ENCODE data around the gene THBS4.

The THBS4 gene

GRCh38 chr5:80055491-80056170 is 20.5 kb downstream of the THBS4 start:
- H3K79me2 ChIP-seq (ENCODE audit: low read length) = no peaks in the 10 kb centered on the region
- TF ChIP-seq EZH2phosphoT487 (IDR thresholded peaks at IDR 0.05; ENCODE audit: low read depth) (no peak), CTCF (IDR thresholded peaks at IDR 0.05; ENCODE audit: low read depth, low read length) (no peak)
- H2AFZ ChIP-seq (ENCODE audit: low read depth, low read length) = no peak overlapping the region

GRCh38 chr5:80057099-80057498 is 22.0 kb downstream of the THBS4 start:
- TF ChIP-seq EZH2phosphoT487 (IDR thresholded peaks at IDR 0.05; ENCODE audit: low read depth) (no peak), CTCF (IDR thresholded peaks at IDR 0.05; ENCODE audit: low read depth, low read length) (no peak)
- H3K9ac ChIP-seq (ENCODE audit: low read length) = no peak overlapping the region

More at GRCh38 chr5:80055491-80056170, 20.5 kb downstream of the THBS4 start:
- H3K4me3 ChIP-seq (ENCODE audit: low read length) = no peak overlapping the region
- H3K9ac ChIP-seq (ENCODE audit: low read length) = no peak overlapping the region
- H4K20me1 ChIP-seq (ENCODE audit: insufficient read depth, low read length) = no peaks in the 10 kb centered on the region
- no peaks in the 10 kb centered on the region for H3K27me3 ChIP-seq (ENCODE audit: low read depth, low read length)
- no peaks in the 10 kb centered on the region for H3K36me3 ChIP-seq (replicated peaks; ENCODE audit: low read depth, low read length)
- no peaks in the 10 kb centered on the region for H3K9me3 ChIP-seq (ENCODE audit: insufficient read depth, low read length)
- H3K4me1 ChIP-seq (ENCODE audit: low read length) = no peaks in the 10 kb centered on the region
- no peak overlapping the region for H3K4me2 ChIP-seq (ENCODE audit: low read length)
- no peak overlapping the region for H3K27ac ChIP-seq (ENCODE audit: low read length)

GRCh38 chr5:80057921-80058320 is 22.8 kb downstream of the THBS4 start:
- Histone ChIP-seq H3K79me2 (ENCODE audit: low read length) (no peaks in the 10 kb centered on the region), H4K20me1 (ENCODE audit: insufficient read depth, low read length) (no peaks in the 10 kb centered on the region), H3K27ac (ENCODE audit: low read length) (no peak overlapping the region), H2AFZ (ENCODE audit: low read depth, low read length) (no peak overlapping the region), H3K4me2 (ENCODE audit: low read length) (no peak overlapping the region), H3K4me3 (ENCODE audit: low read length) (no peak overlapping the region), H3K9me3 (ENCODE audit: insufficient read depth, low read length) (no peaks in the 10 kb centered on the region), H3K4me1 (ENCODE audit: low read length) (no peaks in the 10 kb centered on the region), H3K27me3 (ENCODE audit: low read depth, low read length) (no peaks in the 10 kb centered on the region), H3K9ac (ENCODE audit: low read length) (no peak overlapping the region), H3K36me3 (replicated peaks; ENCODE audit: low read depth, low read length) (no peaks in the 10 kb centered on the region)
- TF ChIP-seq EZH2phosphoT487 (IDR thresholded peaks at IDR 0.05; ENCODE audit: low read depth) = no peak
- TF ChIP-seq CTCF (IDR thresholded peaks at IDR 0.05; ENCODE audit: low read depth, low read length) = no peak

More at GRCh38 chr5:80057099-80057498, 22.0 kb downstream of the THBS4 start:
- Histone ChIP-seq H3K4me2 (ENCODE audit: low read length) (no peak overlapping the region), H3K4me3 (ENCODE audit: low read length) (no peak overlapping the region), H3K9me3 (ENCODE audit: insufficient read depth, low read length) (no peaks in the 10 kb centered on the region), H3K27ac (ENCODE audit: low read length) (no peak overlapping the region), H3K27me3 (ENCODE audit: low read depth, low read length) (no peaks in the 10 kb centered on the region), H3K36me3 (replicated peaks; ENCODE audit: low read depth, low read length) (no peaks in the 10 kb centered on the region), H3K4me1 (ENCODE audit: low read length) (no peaks in the 10 kb centered on the region), H4K20me1 (ENCODE audit: insufficient read depth, low read length) (no peaks in the 10 kb centered on the region), H3K79me2 (ENCODE audit: low read length) (no peaks in the 10 kb centered on the region), H2AFZ (ENCODE audit: low read depth, low read length) (no peak overlapping the region)

- Histone ChIP-seq H3K36me3 (replicated peaks; ENCODE audit: low read depth, low read length) (no peaks in the 10 kb centered on the region), H3K27me3 (ENCODE audit: low read depth, low read length) (no peaks in the 10 kb centered on the region), H2AFZ (ENCODE audit: low read depth, low read length) (no peak overlapping the region), H4K20me1 (ENCODE audit: insufficient read depth, low read length) (no peaks in the 10 kb centered on the region), H3K4me1 (ENCODE audit: low read length) (no peaks in the 10 kb centered on the region), H3K79me2 (ENCODE audit: low read length) (no peaks in the 10 kb centered on the region), H3K9ac (ENCODE audit: low read length) (no peak overlapping the region), H3K4me3 (ENCODE audit: low read length) (no peak overlapping the region), H3K4me2 (ENCODE audit: low read length) (no peak overlapping the region), H3K27ac (ENCODE audit: low read length) (no peak overlapping the region), H3K9me3 (ENCODE audit: insufficient read depth, low read length) (no peaks in the 10 kb centered on the region)
- TF ChIP-seq EZH2phosphoT487 (IDR thresholded peaks at IDR 0.05; ENCODE audit: low read depth) (no peak), CTCF (IDR thresholded peaks at IDR 0.05; ENCODE audit: low read depth, low read length) (no peak)
These were observed 24.3 kb downstream of the THBS4 start for GRCh38 chr5:80059354-80059980.

Data from OCI-LY3 (cell line).